ENCODE results near the gene SULT1C3. TPM values are rescaled to one million over a fixed set of nuclear protein-coding genes. Genes with fewer than 3 reads are reported as not detected.

Gene SULT1C3
- total RNA-seq, 1 experiment from 2014 or later = not detected

- TF ChIP-seq CTCF (IDR thresholded peaks at IDR 0.05; ENCODE audit: unreplicated experiment) = no peak
- no peaks in the 10 kb centered on the region for H3K27me3 Mint-ChIP-seq (ENCODE audit: insufficient read depth, unreplicated experiment)
- DNase-seq (ENCODE audit: unreplicated experiment) = no peak
- no TSS peak for BruUV-seq (replicated peaks)
- no peak overlapping the region for H3K4me3 Mint-ChIP-seq (ENCODE audit: unreplicated experiment)
- no peaks in the 10 kb centered on the region for H3K4me1 Mint-ChIP-seq (ENCODE audit: insufficient read depth, unreplicated experiment)
- POLR2A ChIA-PET = no interaction called here
- no peaks in the 10 kb centered on the region for H3K36me3 Mint-ChIP-seq (ENCODE audit: insufficient read depth, unreplicated experiment)
- H3K27ac Mint-ChIP-seq (ENCODE audit: low read depth, unreplicated experiment) = no peak overlapping the region
- CTCF ChIA-PET = interaction anchor here (0.6 kb wide), 1 partner anchor 40 kb away, joined by 4 read pairs; no protein-coding TSS in a partner anchor
- no peaks in the 10 kb centered on the region for H3K9me3 Mint-ChIP-seq (ENCODE audit: unreplicated experiment)
- intact Hi-C loops (cut with micrococcal nuclease) = no loop called here
These were observed 17.5 kb upstream of the SULT1C3 start for GRCh38 chr2:108222261-108222660.

GRCh38 chr2:108223573-108223972 is 16.2 kb upstream of the SULT1C3 start:
- TF ChIP-seq CTCF (IDR thresholded peaks at IDR 0.05; ENCODE audit: unreplicated experiment) = no peak
- ChIA-PET POLR2A (no interaction called here), CTCF (interaction anchor here (1.2 kb wide), 1 partner anchor 30 kb away, joined by 6 read pairs; no protein-coding TSS in a partner anchor)
- no peaks in the 10 kb centered on the region for H3K27me3 Mint-ChIP-seq (ENCODE audit: insufficient read depth, unreplicated experiment)
- intact Hi-C loops (cut with micrococcal nuclease) = no loop called here
- H3K27ac Mint-ChIP-seq (ENCODE audit: low read depth, unreplicated experiment) = no peak overlapping the region
- no peak for DNase-seq (ENCODE audit: unreplicated experiment)
- no peaks in the 10 kb centered on the region for H3K4me1 Mint-ChIP-seq (ENCODE audit: insufficient read depth, unreplicated experiment)
- no peaks in the 10 kb centered on the region for H3K36me3 Mint-ChIP-seq (ENCODE audit: insufficient read depth, unreplicated experiment)
- no peaks in the 10 kb centered on the region for H3K9me3 Mint-ChIP-seq (ENCODE audit: unreplicated experiment)
- no peak overlapping the region for H3K4me3 Mint-ChIP-seq (ENCODE audit: unreplicated experiment)
- BruUV-seq (replicated peaks) = no TSS peak

- DNase-seq (ENCODE audit: unreplicated experiment) = no peak
- no peaks in the 10 kb centered on the region for H3K9me3 Mint-ChIP-seq (ENCODE audit: unreplicated experiment)
- POLR2A ChIA-PET = no interaction called here
- no TSS peak for BruUV-seq (replicated peaks)
- no peaks in the 10 kb centered on the region for H3K4me1 Mint-ChIP-seq (ENCODE audit: insufficient read depth, unreplicated experiment)
- TF ChIP-seq CTCF (IDR thresholded peaks at IDR 0.05; ENCODE audit: unreplicated experiment) = no peak
- H3K27me3 Mint-ChIP-seq (ENCODE audit: insufficient read depth, unreplicated experiment) = no peaks in the 10 kb centered on the region
- H3K27ac Mint-ChIP-seq (ENCODE audit: low read depth, unreplicated experiment) = no peak overlapping the region
- intact Hi-C loops (cut with micrococcal nuclease) = no loop called here
- CTCF ChIA-PET = interaction anchor here (1.2 kb wide), 1 partner anchor 30 kb away, joined by 6 read pairs; no protein-coding TSS in a partner anchor
- H3K4me3 Mint-ChIP-seq (ENCODE audit: unreplicated experiment) = no peak overlapping the region
- H3K36me3 Mint-ChIP-seq (ENCODE audit: insufficient read depth, unreplicated experiment) = no peaks in the 10 kb centered on the region
These were observed 15.7 kb upstream of the SULT1C3 start for GRCh38 chr2:108224022-108224421.

GRCh38 chr2:108226564-108226963 is 13.2 kb upstream of the SULT1C3 start:
- Mint-ChIP-seq H3K4me1 (ENCODE audit: insufficient read depth, unreplicated experiment) (no peaks in the 10 kb centered on the region), H3K27me3 (ENCODE audit: insufficient read depth, unreplicated experiment) (no peaks in the 10 kb centered on the region), H3K27ac (ENCODE audit: low read depth, unreplicated experiment) (no peak overlapping the region), H3K9me3 (ENCODE audit: unreplicated experiment) (no peaks in the 10 kb centered on the region), H3K4me3 (ENCODE audit: unreplicated experiment) (no peak overlapping the region), H3K36me3 (ENCODE audit: insufficient read depth, unreplicated experiment) (no peaks in the 10 kb centered on the region)
- no peak for TF ChIP-seq CTCF (IDR thresholded peaks at IDR 0.05; ENCODE audit: unreplicated experiment)
- ChIA-PET CTCF (interaction anchor here (0.6 kb wide), 1 partner anchor 1117 kb away, joined by 4 read pairs; no protein-coding TSS in a partner anchor), POLR2A (no interaction called here)
- no TSS peak for BruUV-seq (replicated peaks)
- DNase-seq (ENCODE audit: unreplicated experiment) = no peak
- intact Hi-C loops (cut with micrococcal nuclease) = no loop called here

Data from MCF 10A (cell line).